Peyer's patch (tissue), 4 donors: ENCODE data around the gene PDE11A. TPM values are rescaled to one million over a fixed set of nuclear protein-coding genes. Genes with fewer than 3 reads are reported as not detected.

ENCODE experiments used
- DNase-seq, 3 donors: peaks; one replicate each; pipeline ENCODE4 v3.0.0-alpha.2; 2017 to 2019
- H3K27ac ChIP-seq, 4 donors: fragments of 200-600 bp; sonication (generic); one replicate each; pipeline ENCODE4 v1.5.1; 2016 to 2019
- H3K27me3 ChIP-seq, 2 donors: fragments of 200-600 bp; sonication (generic); one replicate each; pipeline ENCODE4 v1.5.1; 2019
- H3K36me3 ChIP-seq, 3 donors: fragments of 200-600 bp; sonication (generic); one replicate each; pipeline ENCODE4 v1.5.1; 2016 to 2019
- H3K4me1 ChIP-seq, 4 donors: fragments of 200-600 bp; sonication (generic); one replicate each; pipeline ENCODE4 v1.5.1; 2016 to 2019
- H3K4me3 ChIP-seq, 4 donors: fragments of 200-600 bp; sonication (generic); 1 replicate in 3 of 4; 2 replicates in 1 of 4; pipeline ENCODE4 v1.5.1; 2016 to 2019; ENCODE audit warnings: mild to moderate bottlenecking in 1 of 4
- H3K9me3 ChIP-seq, 4 donors: fragments of 200-600 bp; sonication (generic); one replicate each; pipeline ENCODE4 v1.5.1; 2016 to 2019; ENCODE audit warnings: mild to moderate bottlenecking in 1 of 4
- POLR2A ChIP-seq, 2 donors: fragments of 450-650 bp; IDR thresholded peaks; one replicate each; pipeline ENCODE4 v1.5.1; 2017; ENCODE audit warnings: antibody characterized with exemption in 2 of 2, mild to moderate bottlenecking in 2 of 2, moderate library complexity in 2 of 2
- small RNA-seq, 2 donors: library from RNA; depleted of rRNA; stranded (forward); fragments of <200 nt; gene quantifications; one replicate each; pipeline ENCODE3, GENCODE V24; 2016
- total RNA-seq, 4 donors: library from RNA; depleted of rRNA; stranded (reverse); fragments of >200 nt; gene quantifications; one replicate each; pipeline ENCODE4 v1.1.0, GENCODE V29; 2016
- TF ChIP-seq, protein P1 (sequence below), 6 experiments: fragments of 450-650 bp in 4 of 6; fragments of 200-600 bp in 2 of 6; sonication (generic) in 1 of 6; IDR thresholded peaks; one replicate each; pipeline ENCODE4 v1.5.1; 2017 to 2019; ENCODE audit warnings: antibody characterized with exemption in 6 of 6, mild to moderate bottlenecking in 3 of 6, moderate library complexity in 1 of 6

Gene PDE11A
- total RNA-seq, 4 donors from 2014 or later: 1.6 to 2.1 (median 1.7) TPM

DNA sequence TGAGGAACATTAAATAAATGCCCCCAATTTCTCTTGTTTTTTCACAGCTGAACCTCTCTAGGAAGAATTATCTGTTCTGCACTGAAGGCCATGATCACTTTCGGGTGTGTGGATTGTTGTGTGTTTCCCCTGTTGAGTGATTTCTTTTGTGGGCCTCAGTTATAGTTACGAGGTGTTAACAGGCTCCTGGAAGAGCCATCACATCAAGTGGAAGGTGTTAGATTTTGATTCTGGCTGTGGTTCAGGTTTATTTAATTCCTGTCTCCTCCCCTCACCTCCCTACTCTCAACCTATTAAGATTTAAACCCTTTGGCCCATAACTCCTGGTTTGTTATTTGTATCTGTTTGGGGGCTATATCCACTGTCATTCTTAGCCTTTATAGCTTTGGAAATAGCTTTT, 497.2 kb downstream of the PDE11A start:
- no peak for DNase-seq
- Histone ChIP-seq H3K4me1 (no peaks in the 10 kb centered on the region), H3K27me3 (no peaks in the 10 kb centered on the region), H3K9me3 (no peaks in the 10 kb centered on the region), H3K36me3 (no peaks in the 10 kb centered on the region), H3K27ac (no peak overlapping the region), H3K4me3 (no peak overlapping the region)
- no peak for TF ChIP-seq POLR2A (IDR thresholded peaks at IDR 0.05)
- TF ChIP-seq, protein P1, sequence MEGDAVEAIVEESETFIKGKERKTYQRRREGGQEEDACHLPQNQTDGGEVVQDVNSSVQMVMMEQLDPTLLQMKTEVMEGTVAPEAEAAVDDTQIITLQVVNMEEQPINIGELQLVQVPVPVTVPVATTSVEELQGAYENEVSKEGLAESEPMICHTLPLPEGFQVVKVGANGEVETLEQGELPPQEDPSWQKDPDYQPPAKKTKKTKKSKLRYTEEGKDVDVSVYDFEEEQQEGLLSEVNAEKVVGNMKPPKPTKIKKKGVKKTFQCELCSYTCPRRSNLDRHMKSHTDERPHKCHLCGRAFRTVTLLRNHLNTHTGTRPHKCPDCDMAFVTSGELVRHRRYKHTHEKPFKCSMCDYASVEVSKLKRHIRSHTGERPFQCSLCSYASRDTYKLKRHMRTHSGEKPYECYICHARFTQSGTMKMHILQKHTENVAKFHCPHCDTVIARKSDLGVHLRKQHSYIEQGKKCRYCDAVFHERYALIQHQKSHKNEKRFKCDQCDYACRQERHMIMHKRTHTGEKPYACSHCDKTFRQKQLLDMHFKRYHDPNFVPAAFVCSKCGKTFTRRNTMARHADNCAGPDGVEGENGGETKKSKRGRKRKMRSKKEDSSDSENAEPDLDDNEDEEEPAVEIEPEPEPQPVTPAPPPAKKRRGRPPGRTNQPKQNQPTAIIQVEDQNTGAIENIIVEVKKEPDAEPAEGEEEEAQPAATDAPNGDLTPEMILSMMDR (IDR thresholded peaks at IDR 0.05): no peak

DNA sequence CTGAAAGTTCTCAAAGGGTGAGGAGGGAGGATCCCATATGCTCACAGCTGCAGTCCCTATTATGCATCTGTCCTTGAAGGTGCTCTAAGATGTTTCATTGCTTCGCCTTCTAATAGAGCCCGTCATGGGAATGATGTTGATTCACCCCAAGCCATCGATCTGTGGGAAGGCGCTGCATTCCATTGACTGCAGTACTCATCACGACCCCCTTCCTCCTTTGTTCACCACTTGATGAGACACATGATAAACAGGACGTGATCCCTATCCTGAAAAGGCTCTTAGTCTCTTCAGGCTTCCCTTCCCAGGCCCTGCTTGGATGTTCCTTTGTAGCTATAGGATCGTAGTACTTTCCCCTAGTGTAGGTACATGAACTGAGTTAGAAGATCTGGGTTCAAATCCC, 498.2 kb downstream of the PDE11A start:
- TF ChIP-seq, protein P1 (IDR thresholded peaks at IDR 0.05): no peak
- TF ChIP-seq POLR2A (IDR thresholded peaks at IDR 0.05): no peak
- H3K27ac ChIP-seq: no peak overlapping the region
- no peak overlapping the region for H3K4me3 ChIP-seq
- H3K27me3 ChIP-seq: no peaks in the 10 kb centered on the region
- H3K9me3 ChIP-seq: no peaks in the 10 kb centered on the region
- no peaks in the 10 kb centered on the region for H3K4me1 ChIP-seq
- H3K36me3 ChIP-seq: no peaks in the 10 kb centered on the region
- no peak for DNase-seq

Small RNA genes within 50 kb of the gene (small RNA-seq; reads per million reads assigned to genes)
- gene AC011998.1: 0 reads per million in 2 donors
- gene RNU6-629P: 0 reads per million in 2 donors

Other genes starting within 250 kb of the PDE11A start
- 10 to 100 TPM; 13.8 to 28.1 (median 22.8) TPM for gene RBM45, start 39.7 kb upstream of the PDE11A start, total RNA-seq
- 10 to 100 TPM in 1 of 4 donors, 1 to 10 TPM in 3; 3.4 to 14.9 (median 4.9) TPM for gene OSBPL6, start 121.7 kb upstream of the PDE11A start, total RNA-seq